ENCODE measurements around the gene MRAP. TPM values are rescaled to one million over a fixed set of nuclear protein-coding genes. Genes with fewer than 3 reads are reported as not detected.

The MRAP gene
- polyA plus RNA-seq, 1 donor from 2014 or later, result not detected

- H3K4me2 ChIP-seq (ENCODE audit: low read length), result no peak overlapping the region
- H3K27ac ChIP-seq (ENCODE audit: low read length), result no peak overlapping the region
- no peaks in the 10 kb centered on the region for H3F3A ChIP-seq (ENCODE audit: insufficient read depth, low read length, poor library complexity, severe bottlenecking)
- H3K9me3 ChIP-seq (ENCODE audit: low read length), result no peaks in the 10 kb centered on the region
- TF ChIP-seq EZH2 (IDR thresholded peaks at IDR 0.05; ENCODE audit: borderline replicate concordance, insufficient read depth, low read length, poor library complexity, severe bottlenecking) (no peak), EP300 (conservative IDR thresholded peaks at IDR 0.05; ENCODE audit: poor library complexity, severe bottlenecking) (no peak), TAF1 (IDR thresholded peaks at IDR 0.05; ENCODE audit: low read depth) (no peak)
- no peak overlapping the region for H3K9ac ChIP-seq (ENCODE audit: low read length)
- no peak overlapping the region for H3K4me3 ChIP-seq (ENCODE audit: low read length)
- no peaks in the 10 kb centered on the region for H3K27me3 ChIP-seq (ENCODE audit: insufficient read depth, low read depth, low read length)
- no peak overlapping the region for H2AFZ ChIP-seq (ENCODE audit: low read depth, low read length)
- no peaks in the 10 kb centered on the region for H3K79me2 ChIP-seq (replicated peaks; ENCODE audit: insufficient read depth, low read length)
- H3K9me2 ChIP-seq (ENCODE audit: insufficient read depth, low read length), result no peaks in the 10 kb centered on the region
- H3K36me3 ChIP-seq (ENCODE audit: insufficient read depth, low read length), result peaks cover 17% of the 10 kb centered on the region
- no peaks in the 10 kb centered on the region for H4K20me1 ChIP-seq (ENCODE audit: insufficient read depth)
Measured at GRCh38 chr21:32346951-32347350, 48.3 kb downstream of the MRAP start.

DNA sequence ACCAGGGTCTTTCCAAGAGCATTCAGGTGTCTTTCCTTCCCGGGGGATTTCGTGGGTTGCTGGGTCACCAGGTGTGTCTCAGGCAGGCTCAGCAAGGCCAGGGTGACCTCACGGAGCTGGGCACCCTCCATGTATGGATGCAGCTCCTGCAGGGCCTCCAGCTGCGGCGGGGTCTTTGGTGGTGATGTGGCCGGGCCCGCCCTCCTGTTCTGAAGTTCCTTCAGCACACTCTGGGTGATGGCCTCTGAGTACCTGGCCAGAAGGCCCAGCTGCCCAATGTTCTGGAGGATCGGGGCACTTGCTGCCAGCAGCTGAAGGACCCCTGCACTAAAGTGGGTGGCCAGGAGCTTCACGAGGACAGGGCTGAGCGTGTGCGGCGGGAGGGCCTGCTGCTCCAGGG is 48.7 kb downstream of the MRAP start:
- H3K4me3 ChIP-seq (ENCODE audit: low read length), result no peak overlapping the region
- TF ChIP-seq TAF1 (IDR thresholded peaks at IDR 0.05; ENCODE audit: low read depth), result no peak
- peaks cover 17% of the 10 kb centered on the region for H3K36me3 ChIP-seq (ENCODE audit: insufficient read depth, low read length)
- H3F3A ChIP-seq (ENCODE audit: insufficient read depth, low read length, poor library complexity, severe bottlenecking), result no peaks in the 10 kb centered on the region
- H3K9me3 ChIP-seq (ENCODE audit: low read length), result no peaks in the 10 kb centered on the region
- H3K79me2 ChIP-seq (replicated peaks; ENCODE audit: insufficient read depth, low read length), result no peaks in the 10 kb centered on the region
- H3K9me2 ChIP-seq (ENCODE audit: insufficient read depth, low read length), result no peaks in the 10 kb centered on the region
- H3K27me3 ChIP-seq (ENCODE audit: insufficient read depth, low read depth, low read length), result no peaks in the 10 kb centered on the region
- H3K4me2 ChIP-seq (ENCODE audit: low read length), result no peak overlapping the region
- no peak overlapping the region for H3K27ac ChIP-seq (ENCODE audit: low read length)
- no peak overlapping the region for H2AFZ ChIP-seq (ENCODE audit: low read depth, low read length)
- H3K9ac ChIP-seq (ENCODE audit: low read length), result no peak overlapping the region
- H4K20me1 ChIP-seq (ENCODE audit: insufficient read depth), result no peaks in the 10 kb centered on the region

- no peaks in the 10 kb centered on the region for H3K27me3 ChIP-seq (ENCODE audit: insufficient read depth, low read depth, low read length)
- H3K27ac ChIP-seq (ENCODE audit: low read length), result no peak overlapping the region
- H2AFZ ChIP-seq (ENCODE audit: low read depth, low read length), result no peak overlapping the region
- no peak for TF ChIP-seq RAD21 (conservative IDR thresholded peaks at IDR 0.05)
- no peak for TF ChIP-seq EP300 (conservative IDR thresholded peaks at IDR 0.05; ENCODE audit: poor library complexity, severe bottlenecking)
- no peak for TF ChIP-seq MXI1 (conservative IDR thresholded peaks at IDR 0.05; ENCODE audit: poor library complexity, severe bottlenecking)
- no peak for TF ChIP-seq CTCF (IDR thresholded peaks at IDR 0.05; ENCODE audit: poor library complexity, severe bottlenecking)
- TF ChIP-seq TAF1 (IDR thresholded peaks at IDR 0.05; ENCODE audit: low read depth), result no peak
- TF ChIP-seq POLR2AphosphoS5 (IDR thresholded peaks at IDR 0.05), result no peak
- no peak for TF ChIP-seq EZH2 (IDR thresholded peaks at IDR 0.05; ENCODE audit: borderline replicate concordance, insufficient read depth, low read length, poor library complexity, severe bottlenecking)
- TF ChIP-seq SMC3 (conservative IDR thresholded peaks at IDR 0.05; ENCODE audit: poor library complexity), result no peak
- no peak for TF ChIP-seq REST (IDR thresholded peaks at IDR 0.05; ENCODE audit: borderline replicate concordance)
- H4K20me1 ChIP-seq (ENCODE audit: insufficient read depth), result no peaks in the 10 kb centered on the region
- H3K9me3 ChIP-seq (ENCODE audit: low read length), result no peaks in the 10 kb centered on the region
- peaks cover 17% of the 10 kb centered on the region for H3K36me3 ChIP-seq (ENCODE audit: insufficient read depth, low read length)
- no peaks in the 10 kb centered on the region for H3K79me2 ChIP-seq (replicated peaks; ENCODE audit: insufficient read depth, low read length)
- no peak overlapping the region for H3K4me2 ChIP-seq (ENCODE audit: low read length)
- H3K9ac ChIP-seq (ENCODE audit: low read length), result no peak overlapping the region
- H3K4me3 ChIP-seq (ENCODE audit: low read length), result no peak overlapping the region
- no peaks in the 10 kb centered on the region for H3K9me2 ChIP-seq (ENCODE audit: insufficient read depth, low read length)
- H3F3A ChIP-seq (ENCODE audit: insufficient read depth, low read length, poor library complexity, severe bottlenecking), result no peaks in the 10 kb centered on the region
Measured at GRCh38 chr21:32347977-32348376, 49.3 kb downstream of the MRAP start.

Measured in neural cell (in vitro differentiated cells).